Suprapubic skin (tissue), 4 donors: Measurements from ENCODE around the gene TBC1D22A. TPM values are rescaled to one million over a fixed set of nuclear protein-coding genes. Genes with fewer than 3 reads are reported as not detected.
A peak's percentile ranks its signal among the peaks of the same experiment; 100 is the strongest.

Experiments used
- DNase-seq, 2 donors: peaks; one replicate each; pipeline ENCODE4 v3.0.0-alpha.2; 2019; ENCODE audit warnings: low spot score in 2 of 2
- H3K27ac ChIP-seq: fragments of 200-600 bp; sonication (generic); one replicate; pipeline ENCODE4 v1.5.1; 2019
- H3K27me3 ChIP-seq: fragments of 200-600 bp; sonication (generic); one replicate; pipeline ENCODE4 v1.5.1; 2019
- H3K36me3 ChIP-seq: fragments of 200-600 bp; sonication (generic); one replicate; pipeline ENCODE4 v1.5.1; 2019
- H3K4me1 ChIP-seq: fragments of 200-600 bp; sonication (generic); one replicate; pipeline ENCODE4 v1.5.1; 2019
- H3K4me3 ChIP-seq: fragments of 200-600 bp; sonication (generic); one replicate; pipeline ENCODE4 v1.5.1; 2019; ENCODE audit warnings: mild to moderate bottlenecking
- H3K9me3 ChIP-seq: fragments of 200-600 bp; sonication (generic); one replicate; pipeline ENCODE4 v1.5.1; 2019
- CTCF ChIP-seq, 2 donors: fragments of 200-600 bp in 1 of 2; fragments of 450-650 bp in 1 of 2; sonication (generic) in 1 of 2; IDR thresholded peaks; one replicate each; pipeline ENCODE4 v1.5.1; 2016 to 2019; ENCODE audit warnings: antibody characterized with exemption in 2 of 2, mild to moderate bottlenecking in 1 of 2, moderate library complexity in 1 of 2
- EP300 ChIP-seq: sonication (generic); formaldehyde crosslinking; IDR thresholded peaks from one replicate; pipeline ENCODE4 v1.6.1; 2017; ENCODE audit warnings: antibody characterized with exemption
- POLR2A ChIP-seq, 2 donors: fragments of 450-650 bp; IDR thresholded peaks; one replicate each; pipeline ENCODE4 v1.6.1; 2017; ENCODE audit warnings: antibody characterized with exemption in 2 of 2, mild to moderate bottlenecking in 2 of 2, moderate library complexity in 2 of 2
- POLR2AphosphoS5 ChIP-seq, 3 donors: sonication (generic); formaldehyde crosslinking; IDR thresholded peaks; one replicate each; pipeline ENCODE4 v1.6.1; 2017; ENCODE audit warnings: antibody characterized with exemption in 3 of 3
- WGBS: methylation state at CpG from one replicate; pipeline ENCODE4 v1.1.5; 2018; 5-methylcytosine and 5-hydroxymethylcytosine counted together
- total RNA-seq, 4 donors: library from RNA; depleted of rRNA; stranded (reverse); fragments of >200 nt; gene quantifications; one replicate each; pipeline ENCODE4 v1.1.0, GENCODE V29; 2016

The TBC1D22A gene
- total RNA-seq, 4 donors from 2014 or later: 24.8 to 43.2 (median 35.4) TPM

DNA sequence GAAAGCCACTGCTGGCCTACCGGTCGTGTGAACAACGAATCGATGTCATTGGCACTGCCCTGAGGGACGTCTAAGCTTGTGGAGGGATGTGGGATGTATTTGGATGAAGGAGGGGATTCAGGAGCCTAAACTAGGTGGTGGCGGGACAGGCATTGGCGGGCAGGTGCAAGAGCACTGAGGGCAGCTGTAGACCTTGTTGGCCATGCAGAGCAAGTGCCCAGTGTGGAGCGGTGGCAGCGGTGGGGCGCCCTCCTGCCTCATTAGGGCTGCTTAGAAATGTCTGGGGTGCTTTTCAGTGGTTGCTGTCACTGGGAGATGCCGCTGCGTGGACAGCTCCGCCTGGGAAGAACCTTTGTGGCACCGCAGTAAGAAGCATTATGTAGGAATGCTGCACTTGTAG lies 220.2 kb downstream of the TBC1D22A start:
- H3K4me3 ChIP-seq: no peak overlapping the region
- peaks cover 4% of the 10 kb centered on the region for H3K36me3 ChIP-seq
- H3K27ac ChIP-seq: no peak overlapping the region
- H3K4me1 ChIP-seq: peaks cover 10% of the 10 kb centered on the region
- no peaks in the 10 kb centered on the region for H3K9me3 ChIP-seq
- TF ChIP-seq POLR2A (IDR thresholded peaks at IDR 0.05) (no peak), EP300 (no peak), POLR2AphosphoS5 (IDR thresholded peaks at IDR 0.05) (no peak), CTCF (IDR thresholded peaks at IDR 0.05) (no peak)
- H3K27me3 ChIP-seq: no peaks in the 10 kb centered on the region
- peak in 1 of 2 donors; percentile 44 for DNase-seq
- 96% methylated on average over 14 of the region's 14 CpGs for WGBS

DNA sequence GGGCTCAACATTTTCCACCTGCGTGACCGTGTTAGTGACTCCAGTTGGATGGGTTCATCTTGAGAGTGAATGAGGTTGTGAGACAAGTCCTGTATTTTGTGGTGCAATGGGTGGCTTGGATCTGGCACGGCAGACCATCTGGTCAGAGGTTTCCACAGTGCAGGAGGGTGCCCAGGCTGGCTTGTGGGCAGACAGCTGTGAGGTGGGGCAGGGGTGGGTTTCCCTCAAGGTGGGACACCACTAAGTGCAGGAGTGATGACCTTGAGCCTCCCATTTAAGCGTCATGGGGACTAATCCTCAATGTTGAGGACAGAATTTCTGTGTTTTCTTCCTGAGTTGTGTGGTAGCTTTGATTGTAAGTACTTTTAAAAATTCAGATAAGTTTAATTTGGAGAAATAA lies 220.6 kb downstream of the TBC1D22A start:
- Histone ChIP-seq H3K9me3 (no peaks in the 10 kb centered on the region), H3K4me1 (peaks cover 10% of the 10 kb centered on the region), H3K36me3 (peaks cover 3% of the 10 kb centered on the region), H3K4me3 (no peak overlapping the region), H3K27ac (no peak overlapping the region), H3K27me3 (no peaks in the 10 kb centered on the region)
- TF ChIP-seq CTCF (IDR thresholded peaks at IDR 0.05): no peak
- TF ChIP-seq POLR2A (IDR thresholded peaks at IDR 0.05): no peak
- TF ChIP-seq EP300: no peak
- TF ChIP-seq POLR2AphosphoS5 (IDR thresholded peaks at IDR 0.05): no peak
- DNase-seq: no peak
- 95% methylated on average over 4 of the region's 4 CpGs for WGBS

DNA sequence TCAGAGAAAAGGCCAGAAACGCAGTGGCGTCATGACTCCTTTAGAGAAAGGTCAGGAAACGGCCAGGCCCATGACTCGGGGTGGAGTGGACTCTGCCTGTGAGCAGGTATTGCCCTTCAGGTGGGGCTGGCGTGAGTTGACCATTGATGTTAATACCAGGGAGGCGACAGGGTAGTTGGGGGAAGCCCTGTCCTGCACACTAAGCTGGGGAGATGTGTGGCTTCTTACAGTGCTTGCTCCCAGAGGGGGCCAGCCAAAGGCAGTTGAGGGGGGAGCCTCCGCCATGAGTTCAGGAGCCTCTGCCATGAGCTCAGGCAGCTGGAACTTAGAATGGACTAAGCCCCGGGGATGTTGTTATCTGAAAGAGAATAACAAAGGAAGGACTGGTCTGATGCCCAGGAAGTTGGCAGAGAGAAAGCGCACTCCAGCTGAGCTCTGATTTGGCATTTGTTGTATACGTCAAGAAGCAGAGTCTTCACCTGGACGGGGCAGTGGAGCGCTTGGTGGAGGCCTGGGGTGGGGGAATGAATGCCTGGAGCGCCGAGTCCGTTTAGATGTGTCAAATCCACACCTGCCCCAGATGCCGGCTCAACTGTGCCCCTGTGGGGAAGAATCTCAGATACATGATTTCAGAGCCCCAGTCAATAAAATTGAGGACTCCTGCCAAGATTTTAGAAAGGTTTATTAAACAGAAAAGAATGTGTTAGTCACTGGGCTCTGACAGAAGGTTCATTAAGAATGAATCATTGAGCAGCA lies 222.5 kb downstream of the TBC1D22A start:
- no peak overlapping the region for H3K27ac ChIP-seq
- 72% methylated on average over 16 of the region's 16 CpGs for WGBS
- peaks cover 3% of the 10 kb centered on the region for H3K36me3 ChIP-seq
- no peak for TF ChIP-seq EP300
- no peak for TF ChIP-seq CTCF (IDR thresholded peaks at IDR 0.05)
- TF ChIP-seq POLR2A (IDR thresholded peaks at IDR 0.05): no peak
- no peak for TF ChIP-seq POLR2AphosphoS5 (IDR thresholded peaks at IDR 0.05)
- no peaks in the 10 kb centered on the region for H3K9me3 ChIP-seq
- peak in 1 of 2 donors; percentile 61 for DNase-seq
- H3K4me3 ChIP-seq: no peak overlapping the region
- H3K4me1 ChIP-seq: peaks cover 10% of the 10 kb centered on the region
- H3K27me3 ChIP-seq: no peaks in the 10 kb centered on the region

- Histone ChIP-seq H3K27me3 (no peaks in the 10 kb centered on the region), H3K27ac (no peak overlapping the region), H3K36me3 (no peaks in the 10 kb centered on the region), H3K9me3 (no peaks in the 10 kb centered on the region), H3K4me3 (no peak overlapping the region), H3K4me1 (peaks cover 10% of the 10 kb centered on the region)
- peak in 1 of 2 donors; percentile 15 for DNase-seq
- WGBS: 76% methylated on average over 8 of the region's 8 CpGs
- TF ChIP-seq CTCF (IDR thresholded peaks at IDR 0.05): no peak
- no peak for TF ChIP-seq EP300
- TF ChIP-seq POLR2AphosphoS5 (IDR thresholded peaks at IDR 0.05): no peak
- TF ChIP-seq POLR2A (IDR thresholded peaks at IDR 0.05): no peak
Measured at GRCh38 chr22:46985507-46985882, 223.0 kb downstream of the TBC1D22A start.

GRCh38 chr22:46986788-46987187 lies 224.3 kb downstream of the TBC1D22A start:
- no peaks in the 10 kb centered on the region for H3K27me3 ChIP-seq
- no peaks in the 10 kb centered on the region for H3K9me3 ChIP-seq
- H3K27ac ChIP-seq: no peak overlapping the region
- H3K36me3 ChIP-seq: peaks cover 6% of the 10 kb centered on the region
- DNase-seq: no peak
- no peak overlapping the region for H3K4me3 ChIP-seq
- WGBS: 100% methylated on average over 11 of the region's 11 CpGs
- H3K4me1 ChIP-seq: peaks cover 10% of the 10 kb centered on the region
- TF ChIP-seq POLR2AphosphoS5 (IDR thresholded peaks at IDR 0.05) (no peak), EP300 (no peak), POLR2A (IDR thresholded peaks at IDR 0.05) (no peak), CTCF (IDR thresholded peaks at IDR 0.05) (no peak)
